Left colon (tissue), 2 donors: ENCODE data around the gene CCDC78. TPM values are rescaled to one million over a fixed set of nuclear protein-coding genes. Genes with fewer than 3 reads are reported as not detected.

Experiments
- ATAC-seq: fragments of 200-7000 bp; cut with Tn5 transposase; one replicate; pipeline ENCODE4 v1.9.1; 2020; ENCODE audit warnings: mild to moderate bottlenecking, moderate library complexity
- DNase-seq, 2 donors: peaks; one replicate each; pipeline ENCODE4 v3.0.0-alpha.2; 2020
- intact Hi-C, 2 donors: fragments of 100-400 bp; cut with DNase I in 1 of 2; cut with micrococcal nuclease in 1 of 2; formaldehyde crosslinking; loops; one replicate each; pipeline versions ENCODE4 v1.11.2 to v1.14.0; 2022; cut with DNase I, micrococcal nuclease
- total RNA-seq, 2 donors: library from RNA; stranded (reverse); fragmentation: NEBNext Ultra II Directional; extraction: Animal tissue kit (Norgen Biotek cat#: 25700); gene quantifications; one replicate each; pipeline ENCODE4 v1.2.1, GENCODE V29; 2021
- donor health status: DM: no; HTN: no; CAD: no.
- donor health status: DM: yes; HTN: yes; CAD: no.

Gene CCDC78
- total RNA-seq, 2 donors from 2014 or later: 0.75 to 0.95 TPM

DNA sequence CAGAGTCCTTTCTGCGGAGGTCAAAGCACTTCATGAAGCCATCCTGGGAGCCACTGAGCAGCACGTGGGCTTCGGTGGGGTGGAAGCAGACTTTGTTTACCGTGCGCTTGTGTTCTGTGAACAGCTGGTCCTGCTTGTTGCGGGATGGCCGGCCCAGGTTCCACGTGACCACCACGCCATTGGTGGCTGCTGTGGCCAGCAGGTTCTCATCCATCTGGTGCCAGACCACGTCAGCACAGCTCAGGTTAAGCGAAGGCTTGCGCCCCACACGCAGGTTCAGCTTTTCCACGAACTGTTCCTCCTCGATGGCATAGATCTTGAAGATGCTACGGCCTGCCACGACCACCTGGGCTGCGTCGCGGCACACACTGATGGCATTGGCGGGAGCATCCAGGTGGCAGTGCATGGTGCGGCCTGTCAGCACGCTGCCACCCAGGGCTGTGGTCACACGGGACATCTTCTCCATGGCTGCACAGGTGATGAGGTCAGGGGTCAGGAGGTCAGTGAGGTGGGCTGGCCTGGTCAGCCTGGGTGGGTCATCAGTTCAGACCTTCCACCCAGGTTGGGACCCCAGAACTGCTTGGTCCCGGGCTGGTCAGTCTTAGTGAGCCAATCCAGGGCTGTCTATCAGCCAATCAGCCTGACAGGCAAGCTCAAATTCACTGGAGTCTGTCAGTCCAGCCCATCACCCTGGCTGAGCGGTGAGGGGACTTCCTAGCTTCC lies 36.9 kb downstream of the CCDC78 start:
- ATAC-seq: peak; percentile 1
- intact Hi-C loops: no loop called here
- no peak for DNase-seq

GRCh38 chr16:687499-687898 lies 38.7 kb downstream of the CCDC78 start:
- intact Hi-C loops: no loop called here
- DNase-seq: no peak
- ATAC-seq: no peak

DNA sequence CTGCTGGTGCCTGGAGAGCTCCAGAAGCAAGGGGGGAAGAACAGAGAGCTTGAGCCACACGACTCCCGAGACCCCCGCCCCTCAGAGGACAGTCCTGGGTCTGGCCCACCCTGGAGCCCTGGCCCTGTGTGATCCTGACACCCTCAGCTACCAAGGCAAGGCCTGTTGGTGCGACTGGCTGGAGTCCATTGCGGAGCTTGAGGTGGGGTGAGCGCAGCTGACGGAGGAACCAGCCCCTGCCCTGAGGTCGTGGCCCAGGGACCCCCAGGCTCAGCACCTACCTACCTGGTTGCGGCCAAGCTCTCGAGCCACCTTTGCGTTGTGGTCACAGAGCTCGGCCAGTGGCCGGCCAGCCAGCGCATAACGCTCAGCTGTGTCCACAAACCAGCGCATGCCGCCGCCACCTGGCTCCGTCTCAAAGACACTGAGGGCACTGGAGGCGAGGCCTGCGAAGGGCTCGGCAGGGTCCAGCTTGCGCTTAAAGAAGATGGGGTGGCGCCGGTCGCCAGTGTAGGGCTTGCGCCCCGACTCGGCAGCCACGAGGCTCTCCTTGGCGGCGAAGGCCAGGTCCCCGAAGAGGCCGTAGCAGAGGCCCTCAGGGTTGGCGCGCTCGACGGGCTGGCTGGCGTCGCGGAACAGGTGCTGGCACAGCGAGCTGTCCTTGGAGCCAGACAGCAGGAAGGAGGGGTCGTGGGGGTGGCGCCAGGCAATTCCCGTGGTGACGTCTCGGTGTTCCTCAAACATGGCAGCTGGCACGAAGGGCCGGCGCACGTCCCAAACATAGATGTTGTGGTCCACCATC lies 39.6 kb downstream of the CCDC78 start:
- DNase-seq: no peak
- ATAC-seq: no peak
- intact Hi-C loops: no loop called here

DNA sequence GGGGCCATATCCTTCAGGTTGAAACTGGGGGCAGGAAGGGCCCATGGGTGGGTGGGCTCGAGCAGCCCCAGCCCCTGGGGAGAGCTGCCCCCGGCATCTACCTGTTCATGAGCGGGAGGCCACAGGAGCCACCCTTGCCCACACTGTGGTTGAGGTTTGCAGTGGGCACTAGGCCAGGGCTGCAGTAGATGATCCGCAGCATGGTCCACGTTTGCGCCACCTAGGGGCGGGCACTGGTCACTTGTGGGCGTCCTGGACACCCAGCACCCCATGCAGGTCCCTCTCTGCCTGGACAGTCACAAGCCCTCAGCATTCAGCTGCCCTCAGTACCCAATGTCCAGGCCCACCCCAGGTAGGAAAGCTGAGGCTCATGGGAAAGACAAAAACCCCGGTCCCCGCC lies 40.3 kb downstream of the CCDC78 start:
- intact Hi-C loops: no loop called here
- peak; percentile 13 for ATAC-seq
- peak in 1 of 2 donors; percentile 72 for DNase-seq

DNA sequence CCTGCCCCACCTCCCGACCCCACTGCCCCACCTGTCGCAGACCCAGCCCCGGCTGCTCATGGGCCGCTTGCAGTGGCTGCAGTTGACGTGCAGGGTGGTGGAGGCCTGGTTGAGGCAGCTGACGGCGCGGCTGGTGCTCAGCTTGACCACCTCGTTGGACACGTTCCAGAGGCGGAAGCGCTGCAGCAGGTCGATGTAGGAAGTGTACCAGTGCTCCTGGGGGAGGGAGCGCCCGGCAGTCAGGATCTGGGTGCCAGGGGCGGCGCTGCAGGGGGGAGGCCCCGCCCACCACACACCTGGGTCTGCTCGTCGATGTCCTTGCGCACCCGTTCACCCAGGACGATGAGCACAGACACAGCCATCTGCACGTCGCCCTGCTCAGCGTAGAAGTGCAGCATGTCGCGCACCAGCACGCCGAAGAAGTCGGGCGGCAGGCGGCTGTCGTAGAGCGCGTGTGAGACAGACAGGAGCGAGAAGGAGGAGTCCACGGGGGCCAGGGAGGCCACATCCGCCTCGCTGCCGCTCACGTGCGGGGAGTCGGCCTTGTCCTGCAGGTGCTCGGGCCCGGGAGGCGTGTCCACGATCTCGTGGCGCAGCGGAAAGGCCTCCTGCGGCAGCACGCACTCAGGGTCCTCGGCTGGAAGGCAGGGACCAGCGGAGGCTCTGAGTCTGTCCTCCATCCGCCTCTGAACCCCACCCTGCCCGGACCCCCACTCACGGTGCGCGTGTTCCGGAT lies 41.1 kb downstream of the CCDC78 start:
- intact Hi-C loops: no loop called here
- peak in 1 of 2 donors; percentile 46 for DNase-seq
- ATAC-seq: no peak

DNA sequence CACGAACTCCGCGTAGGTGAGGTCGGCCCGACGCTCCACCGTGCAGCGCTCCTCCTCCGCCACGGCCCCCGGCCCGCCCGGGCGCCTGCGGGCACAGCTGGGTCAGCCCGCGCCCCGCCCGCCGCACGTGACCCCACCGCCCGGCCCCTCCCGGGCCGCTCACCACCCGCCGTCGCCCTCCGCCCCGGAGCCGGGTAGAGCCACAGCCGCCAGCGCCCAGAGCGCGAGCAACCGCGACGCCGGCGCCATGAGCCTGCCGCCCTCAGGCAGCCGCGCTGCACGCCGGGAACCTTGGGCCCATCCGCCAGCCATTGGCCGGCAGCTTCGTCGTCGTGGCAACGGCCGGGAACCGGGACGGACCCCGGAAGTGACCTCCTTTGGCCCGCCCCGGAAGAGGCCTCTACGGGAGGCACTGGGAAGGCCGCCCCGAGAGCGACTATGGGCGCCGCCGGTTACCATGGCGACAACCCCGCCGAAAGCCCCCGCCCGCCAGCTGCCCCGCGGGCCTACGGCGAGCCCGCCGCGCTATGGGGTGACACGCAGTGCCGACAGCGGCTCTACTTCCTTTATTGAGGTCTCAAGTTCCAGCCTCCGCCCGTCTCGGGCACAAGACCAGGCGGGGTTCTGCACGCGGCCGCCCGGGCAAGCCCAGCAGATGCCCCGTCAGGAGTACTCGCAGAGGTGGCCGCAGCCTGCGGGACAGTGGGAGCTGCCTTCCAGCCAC lies 42.0 kb downstream of the CCDC78 start, which contains the start of gene JMJD8:
Gene JMJD8 (minus strand): TSS at position 264 of the 724 bp plus-strand sequence. CDS start 15 bp downstream, at position 249.
- ATAC-seq (peak; percentile 69), DNase-seq (peak; percentile 97 to 99)
- intact Hi-C loops: no loop called here

- ATAC-seq (no peak), DNase-seq (no peak)
- intact Hi-C loops: no loop called here
Observed at GRCh38 chr16:683396-684070, 42.7 kb downstream of the CCDC78 start.

DNA sequence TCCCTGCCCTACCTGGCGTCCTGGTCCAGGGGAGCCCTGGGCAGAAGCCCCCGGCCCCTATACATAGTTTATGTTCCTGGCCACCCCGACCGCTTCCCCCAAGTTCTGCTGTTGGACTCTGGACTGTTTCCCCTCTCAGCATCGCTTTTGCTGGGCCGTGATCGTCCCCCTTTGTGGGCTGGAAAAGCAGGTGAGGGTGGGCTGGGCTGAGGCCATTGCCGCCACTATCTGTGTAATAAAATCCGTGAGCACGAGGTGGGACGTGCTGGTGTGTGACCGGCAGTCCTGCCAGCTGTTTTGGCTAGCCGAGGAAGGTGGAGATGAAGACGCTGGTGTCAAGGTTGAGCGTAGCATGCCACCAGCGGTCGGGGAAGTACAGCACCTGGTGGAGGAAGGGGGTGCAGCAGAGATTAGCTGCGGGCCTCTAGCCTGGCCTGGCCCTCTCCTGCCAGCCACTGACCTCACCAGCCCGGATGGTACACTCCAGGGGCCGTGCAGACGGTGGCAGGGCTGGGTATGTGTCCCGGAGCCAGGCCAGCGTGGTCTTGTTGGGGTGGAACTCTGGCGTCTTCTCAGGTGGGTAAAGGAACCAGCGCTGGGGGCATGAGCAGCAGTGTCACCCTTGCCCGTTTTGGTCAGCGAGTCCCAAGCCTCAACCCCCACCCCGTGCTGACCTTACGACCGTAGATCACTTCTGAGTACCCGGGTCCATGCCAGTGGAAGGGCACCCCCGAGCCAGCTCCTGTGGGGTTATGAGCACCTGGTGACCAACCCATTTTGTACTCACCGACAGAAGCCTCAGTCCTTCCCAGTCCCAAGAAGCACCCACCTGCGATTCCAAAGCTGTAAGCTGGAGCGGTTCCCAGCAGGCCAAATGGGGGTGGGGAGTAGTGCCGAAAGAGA lies 43.5 kb downstream of the CCDC78 start:
- no peak for DNase-seq

DNA sequence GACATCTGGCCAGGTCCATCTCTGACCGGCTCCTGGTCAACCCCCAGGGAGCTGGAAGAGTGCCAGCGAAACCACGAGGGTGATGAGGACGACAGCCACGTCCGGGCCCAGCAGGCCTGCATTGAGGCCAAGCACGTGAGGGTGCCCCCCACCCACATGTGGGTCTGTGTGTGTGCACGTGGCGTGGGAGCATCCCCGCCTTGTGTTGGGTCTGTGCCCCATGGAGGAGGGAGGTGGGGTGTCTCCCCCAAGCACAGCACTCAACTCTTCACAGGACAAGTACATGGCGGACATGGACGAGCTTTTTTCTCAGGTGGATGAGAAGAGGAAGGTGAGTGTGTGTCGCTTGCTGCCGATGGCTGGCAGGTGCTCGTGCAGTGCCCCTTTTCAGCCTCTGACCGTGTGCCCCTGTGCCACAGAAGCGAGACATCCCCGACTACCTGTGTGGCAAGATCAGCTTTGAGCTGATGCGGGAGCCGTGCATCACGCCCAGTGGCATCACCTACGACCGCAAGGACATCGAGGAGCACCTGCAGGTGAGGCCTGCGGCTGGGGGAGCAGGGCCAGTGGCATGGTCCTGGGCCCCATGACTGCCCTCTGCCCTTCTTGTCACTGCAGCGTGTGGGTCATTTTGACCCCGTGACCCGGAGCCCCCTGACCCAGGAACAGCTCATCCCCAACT lies 44.4 kb downstream of the CCDC78 start:
- intact Hi-C loops: no loop called here
- no peak for DNase-seq
- ATAC-seq: no peak

More for the DNA sequence above, 43.5 kb downstream of the CCDC78 start:
- intact Hi-C loops: no loop called here
- ATAC-seq: no peak

- peak in 1 of 2 donors; percentile 65 for DNase-seq
- intact Hi-C loops: no loop called here
Observed at GRCh38 chr16:680967-681745, 45.1 kb downstream of the CCDC78 start.

DNA sequence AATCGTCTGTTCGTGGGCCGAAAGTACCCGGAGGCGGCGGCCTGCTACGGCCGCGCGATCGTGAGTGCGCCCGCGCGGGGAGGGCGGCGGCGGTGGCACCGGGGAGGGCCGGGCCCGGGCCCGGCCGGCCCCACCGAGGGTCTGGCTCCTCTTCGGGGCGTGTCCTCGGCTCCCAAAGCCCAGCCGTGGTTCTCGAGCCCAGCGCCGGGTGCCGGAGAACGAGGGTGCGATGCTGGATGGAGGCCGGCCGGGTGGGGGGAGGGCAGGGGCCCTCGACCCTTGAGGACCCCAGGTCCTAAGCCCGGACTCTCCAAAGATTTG lies 45.7 kb downstream of the CCDC78 start:
- intact Hi-C loops: no loop called here
- DNase-seq (no peak), ATAC-seq (no peak)

More at GRCh38 chr16:680967-681745, 45.1 kb downstream of the CCDC78 start:
- ATAC-seq: no peak

- DNase-seq (peak; percentile 85 to 91), ATAC-seq (peak; percentile 54)
- intact Hi-C loops: no loop called here
Observed at GRCh38 chr16:679814-680624, 46.2 kb downstream of the CCDC78 start, which contains the start of gene STUB1. STUB1 (plus strand) TSS chr16:680410; CDS start chr16:680526, 116 bp downstream.

DNA sequence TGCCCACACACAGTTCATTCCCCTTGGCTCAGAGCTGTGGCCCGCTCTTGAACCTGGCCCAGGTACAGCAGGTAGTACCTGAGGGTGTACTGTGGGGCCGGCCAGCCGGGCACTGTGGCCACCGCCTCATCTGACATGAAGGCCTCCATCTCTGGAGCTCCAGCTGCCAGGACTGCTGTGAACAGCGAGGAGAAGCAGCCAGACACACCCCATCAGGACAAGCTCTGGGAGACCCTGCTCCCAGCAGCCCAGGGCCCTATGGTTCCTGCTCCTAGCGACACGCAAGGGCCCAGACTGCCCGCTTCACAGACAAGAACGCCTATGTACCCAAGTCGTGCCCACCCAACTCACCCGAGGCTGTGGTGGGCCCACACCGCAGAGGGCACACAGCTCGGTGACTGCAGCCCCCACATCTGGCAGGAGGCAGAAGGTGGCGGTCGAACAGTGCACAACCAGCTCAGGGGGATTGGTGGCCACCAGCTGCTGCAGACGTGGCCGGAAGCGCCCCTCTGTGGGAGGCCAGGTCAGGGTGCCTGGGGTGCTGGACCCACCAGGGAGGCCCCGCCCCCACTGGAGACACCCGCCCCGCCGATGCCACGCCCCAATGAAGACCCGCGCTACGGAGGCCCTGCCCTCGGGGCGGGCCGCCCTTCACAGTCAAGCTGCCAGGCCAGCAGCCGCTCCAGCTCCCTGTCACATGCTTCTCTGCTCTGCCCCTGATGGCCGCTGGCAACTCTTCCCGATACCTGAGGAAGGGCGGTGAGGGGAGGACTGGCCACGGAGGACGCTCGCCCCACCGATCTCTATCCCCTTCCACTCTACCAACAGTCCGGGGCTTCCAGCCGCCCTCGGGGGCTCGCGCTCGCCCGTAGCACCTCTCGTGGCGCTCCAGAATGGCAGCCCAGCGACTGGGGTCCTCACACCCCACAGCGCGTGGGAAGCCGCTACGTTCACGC lies 47.1 kb downstream of the CCDC78 start:
- ATAC-seq: peak; percentile 22
- peak; percentile 77 to 87 for DNase-seq
- intact Hi-C loops: no loop called here

GRCh38 chr16:678209-678857 lies 47.9 kb downstream of the CCDC78 start:
- intact Hi-C loops: no loop called here
- no peak for ATAC-seq
- DNase-seq: no peak
